Central memory CD8-positive, alpha-beta T cell (primary cell): ENCODE data around the gene KRTAP5-7.
"Not testable (repeated sequence)": the region's sequence is repeated elsewhere in the genome, so short reads cannot be mapped to it uniquely, and the experiment has no call there.

ENCODE experiments used
- ATAC-seq: fragments of 150-1000 bp; cut with Tn5 transposase; replicated peaks from 2 replicates; pipeline ENCODE4 v1.10.0; 2022; ENCODE audit warnings: mild to moderate bottlenecking, moderate FRiP score, moderate number of reproducible peaks; ENCODE audit not compliant: poor library complexity, severe bottlenecking; ENCODE audit errors: extremely low read depth
- DNase-seq, 2 donors: peaks; one replicate each; pipeline ENCODE4 v3.0.0; 2021; ENCODE audit warnings: low spot score in 2 of 2
- H3K27ac Mint-ChIP-seq: one replicate; pipeline ENCODE4 v1.8.0; 2022; ENCODE audit warnings: low read depth, mild to moderate bottlenecking, moderate library complexity, mixed read lengths
- H3K27me3 Mint-ChIP-seq: one replicate; pipeline ENCODE4 v1.8.0; 2022; ENCODE audit warnings: mixed read lengths
- H3K36me3 Mint-ChIP-seq: one replicate; pipeline ENCODE4 v1.8.0; 2022; ENCODE audit warnings: mild to moderate bottlenecking, moderate library complexity, mixed read lengths; ENCODE audit not compliant: insufficient read depth
- H3K4me1 Mint-ChIP-seq: one replicate; pipeline ENCODE4 v1.8.0; 2022; ENCODE audit warnings: mixed read lengths
- H3K4me3 Mint-ChIP-seq: one replicate; pipeline ENCODE4 v1.8.0; 2022; ENCODE audit warnings: mild to moderate bottlenecking, moderate library complexity, mixed read lengths
- H3K9me3 Mint-ChIP-seq: one replicate; pipeline ENCODE4 v1.8.0; 2022; ENCODE audit warnings: mixed read lengths

The KRTAP5-7 gene

GRCh38 chr11:71562120-71562519 is 35.1 kb downstream of the KRTAP5-7 start:
- no peaks in the 10 kb centered on the region for H3K9me3 Mint-ChIP-seq
- no peak overlapping the region for H3K4me3 Mint-ChIP-seq
- no peaks in the 10 kb centered on the region for H3K36me3 Mint-ChIP-seq
- H3K27me3 Mint-ChIP-seq, result peaks cover 61% of the 10 kb centered on the region
- H3K27ac Mint-ChIP-seq, result no peak overlapping the region
- no peaks in the 10 kb centered on the region for H3K4me1 Mint-ChIP-seq
- ATAC-seq (no peak), DNase-seq (no peak)

GRCh38 chr11:71563406-71563805 is 36.3 kb downstream of the KRTAP5-7 start:
- H3K4me3 Mint-ChIP-seq, result no peak overlapping the region
- DNase-seq, result no peak
- H3K27ac Mint-ChIP-seq, result no peak overlapping the region
- no peaks in the 10 kb centered on the region for H3K9me3 Mint-ChIP-seq
- ATAC-seq, result no peak
- peaks cover 64% of the 10 kb centered on the region for H3K27me3 Mint-ChIP-seq
- no peaks in the 10 kb centered on the region for H3K36me3 Mint-ChIP-seq
- H3K4me1 Mint-ChIP-seq, result no peaks in the 10 kb centered on the region

GRCh38 chr11:71564430-71564829 is 37.4 kb downstream of the KRTAP5-7 start:
- ATAC-seq (no peak), DNase-seq (no peak)
- no peaks in the 10 kb centered on the region for H3K36me3 Mint-ChIP-seq
- peaks cover 64% of the 10 kb centered on the region for H3K27me3 Mint-ChIP-seq
- no peaks in the 10 kb centered on the region for H3K4me1 Mint-ChIP-seq
- H3K27ac Mint-ChIP-seq, result no peak overlapping the region
- H3K9me3 Mint-ChIP-seq, result no peaks in the 10 kb centered on the region
- no peak overlapping the region for H3K4me3 Mint-ChIP-seq

- ATAC-seq (no peak), DNase-seq (no peak)
- no peak within 1 kb of the TSS for H3K4me3 Mint-ChIP-seq
- H3K36me3 Mint-ChIP-seq, result no peaks in the 10 kb centered on the region
- H3K27ac Mint-ChIP-seq, result no peak within 1 kb of the TSS
- no peaks in the 10 kb centered on the region for H3K9me3 Mint-ChIP-seq
- no peaks in the 10 kb centered on the region for H3K4me1 Mint-ChIP-seq
- peaks cover 66% of the 10 kb centered on the region for H3K27me3 Mint-ChIP-seq
These were observed 38.2 kb downstream of the KRTAP5-7 start, which contains the start of gene KRTAP5-10 for GRCh38 chr11:71565263-71565662. Gene KRTAP5-10 (plus strand): TSS chr11:71565563. CDS start chr11:71565588, 25 bp downstream.

GRCh38 chr11:71566081-71566620 is 39.1 kb downstream of the KRTAP5-7 start:
- DNase-seq (no peak), ATAC-seq (no peak)
- Mint-ChIP-seq H3K4me1 (no peaks in the 10 kb centered on the region), H3K4me3 (no peak overlapping the region), H3K27ac (no peak overlapping the region), H3K9me3 (no peaks in the 10 kb centered on the region), H3K36me3 (no peaks in the 10 kb centered on the region), H3K27me3 (peaks cover 70% of the 10 kb centered on the region)

- peaks cover 63% of the 10 kb centered on the region for H3K27me3 Mint-ChIP-seq
- not testable (repeated sequence) for H3K4me3 Mint-ChIP-seq, H3K27ac Mint-ChIP-seq, DNase-seq, H3K36me3 Mint-ChIP-seq, H3K4me1 Mint-ChIP-seq, ATAC-seq, H3K9me3 Mint-ChIP-seq
These were observed 39.8 kb downstream of the KRTAP5-7 start for GRCh38 chr11:71566626-71567599.

GRCh38 chr11:71567633-71568032 is 40.6 kb downstream of the KRTAP5-7 start:
- not testable (repeated sequence) for H3K4me3 Mint-ChIP-seq, H3K4me1 Mint-ChIP-seq
- peaks cover 56% of the 10 kb centered on the region for H3K27me3 Mint-ChIP-seq

GRCh38 chr11:71568704-71569349 is 41.8 kb downstream of the KRTAP5-7 start:
- H3K9me3 Mint-ChIP-seq, result no peaks in the 10 kb centered on the region
- no peak overlapping the region for H3K4me3 Mint-ChIP-seq
- H3K36me3 Mint-ChIP-seq, result no peaks in the 10 kb centered on the region
- DNase-seq (no peak), ATAC-seq (no peak)
- H3K4me1 Mint-ChIP-seq, result no peaks in the 10 kb centered on the region
- H3K27ac Mint-ChIP-seq, result no peak overlapping the region
- peaks cover 44% of the 10 kb centered on the region for H3K27me3 Mint-ChIP-seq

More at GRCh38 chr11:71567633-71568032, 40.6 kb downstream of the KRTAP5-7 start:
- H3K36me3 Mint-ChIP-seq, H3K9me3 Mint-ChIP-seq, H3K27ac Mint-ChIP-seq, ATAC-seq, DNase-seq: not testable (repeated sequence)

- peaks cover 24% of the 10 kb centered on the region for H3K27me3 Mint-ChIP-seq
- not testable (repeated sequence) for H3K4me3 Mint-ChIP-seq, DNase-seq, H3K9me3 Mint-ChIP-seq, H3K36me3 Mint-ChIP-seq, ATAC-seq, H3K4me1 Mint-ChIP-seq, H3K27ac Mint-ChIP-seq
These were observed 44.2 kb downstream of the KRTAP5-7 start for GRCh38 chr11:71571101-71571850.

- Mint-ChIP-seq H3K27me3 (peaks cover 12% of the 10 kb centered on the region), H3K36me3 (no peaks in the 10 kb centered on the region), H3K27ac (no peak overlapping the region), H3K4me1 (no peaks in the 10 kb centered on the region), H3K9me3 (no peaks in the 10 kb centered on the region), H3K4me3 (no peak overlapping the region)
- no peak for DNase-seq
- ATAC-seq, result no peak
These were observed 45.7 kb downstream of the KRTAP5-7 start for GRCh38 chr11:71572811-71573210.

- Mint-ChIP-seq H3K27ac (no peak overlapping the region), H3K4me1 (no peaks in the 10 kb centered on the region)
- no peak for ATAC-seq
These were observed 47.4 kb downstream of the KRTAP5-7 start for GRCh38 chr11:71574418-71574817.

GRCh38 chr11:71575723-71576424 is 48.8 kb downstream of the KRTAP5-7 start:
- DNase-seq (no peak), ATAC-seq (no peak)
- H3K9me3 Mint-ChIP-seq, result no peaks in the 10 kb centered on the region
- H3K27ac Mint-ChIP-seq, result no peak overlapping the region
- H3K27me3 Mint-ChIP-seq, result peaks cover 4% of the 10 kb centered on the region
- no peak overlapping the region for H3K4me3 Mint-ChIP-seq
- H3K4me1 Mint-ChIP-seq, result no peaks in the 10 kb centered on the region
- no peaks in the 10 kb centered on the region for H3K36me3 Mint-ChIP-seq

More at GRCh38 chr11:71574418-71574817, 47.4 kb downstream of the KRTAP5-7 start:
- peaks cover 12% of the 10 kb centered on the region for H3K27me3 Mint-ChIP-seq
- DNase-seq, result no peak
- H3K36me3 Mint-ChIP-seq, result no peaks in the 10 kb centered on the region
- no peak overlapping the region for H3K4me3 Mint-ChIP-seq
- H3K9me3 Mint-ChIP-seq, result no peaks in the 10 kb centered on the region
